Progenitor cell of endocrine pancreas (in vitro differentiated cells): ENCODE data around the gene TENT5C. TPM values are rescaled to one million over a fixed set of nuclear protein-coding genes. Genes with fewer than 3 reads are reported as not detected.
A peak's percentile ranks its signal among the peaks of the same experiment; 100 is the strongest.

Source experiments
- DNase-seq: peaks from one replicate; pipeline ENCODE4 v3.0.0; 2021; ENCODE audit warnings: low spot score; ENCODE audit not compliant: unreplicated experiment
- H3K27ac Mint-ChIP-seq: 2 replicates; pipeline ENCODE4 v1.8.0; 2021; ENCODE audit warnings: mild to moderate bottlenecking, moderate library complexity, mixed read lengths
- H3K27me3 Mint-ChIP-seq: 2 replicates; pipeline ENCODE4 v1.8.0; 2021; ENCODE audit warnings: mixed read lengths
- H3K36me3 Mint-ChIP-seq: 2 replicates; pipeline ENCODE4 v1.8.0; 2022; ENCODE audit warnings: mixed read lengths; ENCODE audit not compliant: insufficient read depth
- H3K4me1 Mint-ChIP-seq: 2 replicates; pipeline ENCODE4 v1.8.0; 2021; ENCODE audit warnings: low read depth, mixed read lengths
- H3K4me3 Mint-ChIP-seq: 2 replicates; pipeline ENCODE4 v1.8.0; 2021; ENCODE audit warnings: low read depth, mild to moderate bottlenecking, moderate library complexity, mixed read lengths
- H3K9me3 Mint-ChIP-seq: 2 replicates; pipeline ENCODE4 v1.8.0; 2021; ENCODE audit warnings: low read depth, mixed read lengths
- total RNA-seq: library from RNA; stranded (reverse); gene quantifications from 2 replicates; pipeline ENCODE4 v1.2.1, GENCODE V29; 2021
- TF ChIP-seq, protein P1 (sequence below): fragments of 200-600 bp; sonication (generic); IDR thresholded peaks from one replicate; pipeline ENCODE4 v1.5.0; 2021; ENCODE audit warnings: antibody characterized with exemption, mild to moderate bottlenecking; ENCODE audit not compliant: unreplicated experiment

Gene TENT5C
- total RNA-seq, 1 donor from 2014 or later = 13.6 TPM

DNA sequence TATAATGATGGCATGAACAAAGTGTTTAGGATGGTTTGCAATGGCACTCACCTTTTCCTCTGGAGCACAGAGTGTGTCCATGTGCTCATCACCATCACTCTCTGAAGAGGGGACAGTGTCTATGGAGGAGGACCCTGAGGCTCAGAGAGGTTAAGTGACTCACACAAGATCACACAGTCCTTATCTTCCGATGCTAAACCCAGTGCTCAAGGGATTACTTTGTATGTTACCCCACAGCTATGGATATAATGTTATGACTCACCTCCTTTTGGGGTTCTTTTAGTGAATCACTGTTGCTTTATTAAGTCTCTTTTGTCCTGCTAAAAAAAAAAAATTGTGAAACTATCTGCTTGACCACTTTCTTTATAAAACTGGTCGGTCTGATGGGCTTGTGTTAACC lies 67.6 kb downstream of the TENT5C start:
- peaks cover 33% of the 10 kb centered on the region for H3K27me3 Mint-ChIP-seq
- no peak overlapping the region for H3K4me3 Mint-ChIP-seq
- no peak for DNase-seq
- no peaks in the 10 kb centered on the region for H3K9me3 Mint-ChIP-seq
- H3K27ac Mint-ChIP-seq = no peak overlapping the region
- TF ChIP-seq, protein P1, sequence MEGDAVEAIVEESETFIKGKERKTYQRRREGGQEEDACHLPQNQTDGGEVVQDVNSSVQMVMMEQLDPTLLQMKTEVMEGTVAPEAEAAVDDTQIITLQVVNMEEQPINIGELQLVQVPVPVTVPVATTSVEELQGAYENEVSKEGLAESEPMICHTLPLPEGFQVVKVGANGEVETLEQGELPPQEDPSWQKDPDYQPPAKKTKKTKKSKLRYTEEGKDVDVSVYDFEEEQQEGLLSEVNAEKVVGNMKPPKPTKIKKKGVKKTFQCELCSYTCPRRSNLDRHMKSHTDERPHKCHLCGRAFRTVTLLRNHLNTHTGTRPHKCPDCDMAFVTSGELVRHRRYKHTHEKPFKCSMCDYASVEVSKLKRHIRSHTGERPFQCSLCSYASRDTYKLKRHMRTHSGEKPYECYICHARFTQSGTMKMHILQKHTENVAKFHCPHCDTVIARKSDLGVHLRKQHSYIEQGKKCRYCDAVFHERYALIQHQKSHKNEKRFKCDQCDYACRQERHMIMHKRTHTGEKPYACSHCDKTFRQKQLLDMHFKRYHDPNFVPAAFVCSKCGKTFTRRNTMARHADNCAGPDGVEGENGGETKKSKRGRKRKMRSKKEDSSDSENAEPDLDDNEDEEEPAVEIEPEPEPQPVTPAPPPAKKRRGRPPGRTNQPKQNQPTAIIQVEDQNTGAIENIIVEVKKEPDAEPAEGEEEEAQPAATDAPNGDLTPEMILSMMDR = no peak
- peaks cover 15% of the 10 kb centered on the region for H3K4me1 Mint-ChIP-seq
- H3K36me3 Mint-ChIP-seq = no peaks in the 10 kb centered on the region

DNA sequence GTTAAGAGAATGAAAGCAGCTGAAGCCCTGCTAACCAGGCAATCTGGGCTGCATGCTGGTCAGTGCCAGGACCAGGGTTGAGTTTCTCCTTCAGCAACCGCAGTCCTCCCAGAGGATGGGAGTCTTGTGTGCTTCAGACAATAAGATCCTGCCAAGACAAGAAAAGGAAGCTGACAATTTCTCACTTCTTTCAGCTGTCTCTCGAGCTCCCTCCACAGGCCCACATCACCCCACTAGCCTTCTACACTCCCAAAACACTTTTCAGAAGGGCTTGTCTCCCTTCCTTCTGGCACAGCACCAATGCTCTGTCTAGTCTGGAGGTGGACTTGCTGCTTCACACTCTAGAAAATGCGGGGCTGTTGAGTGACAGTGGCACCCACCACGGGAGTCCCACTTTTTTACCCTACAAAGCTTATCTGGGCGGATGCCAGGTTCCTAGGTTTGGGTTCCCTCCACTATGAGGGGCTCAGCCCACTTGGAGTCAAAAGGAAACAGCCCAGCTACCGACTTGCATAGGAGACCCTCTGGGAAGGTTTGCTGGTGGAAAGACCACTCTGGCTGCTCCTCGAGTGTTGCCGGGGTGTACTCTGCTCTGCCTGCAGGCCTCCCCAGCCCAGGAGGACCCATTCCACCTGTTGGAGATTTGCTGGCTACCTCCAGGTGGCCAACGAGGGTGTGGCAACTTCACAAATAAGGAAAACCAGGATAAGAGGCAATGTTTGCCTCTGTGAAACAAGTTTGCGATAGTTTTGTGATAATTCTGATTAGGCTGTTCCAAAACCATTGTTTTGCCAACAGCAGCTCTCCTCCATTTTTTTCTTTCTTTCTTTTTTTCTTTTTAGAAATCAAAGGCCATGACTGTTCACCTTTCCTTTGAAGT lies 68.9 kb downstream of the TENT5C start:
- no peak overlapping the region for H3K4me3 Mint-ChIP-seq
- H3K36me3 Mint-ChIP-seq = no peaks in the 10 kb centered on the region
- TF ChIP-seq, protein P1 = no peak
- DNase-seq = no peak
- H3K27me3 Mint-ChIP-seq = peaks cover 40% of the 10 kb centered on the region
- H3K4me1 Mint-ChIP-seq = peaks cover 16% of the 10 kb centered on the region
- H3K9me3 Mint-ChIP-seq = no peaks in the 10 kb centered on the region
- peak overlapping the region; percentile 16 for H3K27ac Mint-ChIP-seq

- no peak overlapping the region for H3K4me3 Mint-ChIP-seq
- TF ChIP-seq, protein P1 = no peak
- H3K9me3 Mint-ChIP-seq = no peaks in the 10 kb centered on the region
- H3K36me3 Mint-ChIP-seq = no peaks in the 10 kb centered on the region
- peaks cover 16% of the 10 kb centered on the region for H3K4me1 Mint-ChIP-seq
- peaks cover 35% of the 10 kb centered on the region for H3K27me3 Mint-ChIP-seq
- DNase-seq = no peak
- no peak overlapping the region for H3K27ac Mint-ChIP-seq
These were observed 70.1 kb downstream of the TENT5C start for GRCh38 chr1:117675907-117676430.

DNA sequence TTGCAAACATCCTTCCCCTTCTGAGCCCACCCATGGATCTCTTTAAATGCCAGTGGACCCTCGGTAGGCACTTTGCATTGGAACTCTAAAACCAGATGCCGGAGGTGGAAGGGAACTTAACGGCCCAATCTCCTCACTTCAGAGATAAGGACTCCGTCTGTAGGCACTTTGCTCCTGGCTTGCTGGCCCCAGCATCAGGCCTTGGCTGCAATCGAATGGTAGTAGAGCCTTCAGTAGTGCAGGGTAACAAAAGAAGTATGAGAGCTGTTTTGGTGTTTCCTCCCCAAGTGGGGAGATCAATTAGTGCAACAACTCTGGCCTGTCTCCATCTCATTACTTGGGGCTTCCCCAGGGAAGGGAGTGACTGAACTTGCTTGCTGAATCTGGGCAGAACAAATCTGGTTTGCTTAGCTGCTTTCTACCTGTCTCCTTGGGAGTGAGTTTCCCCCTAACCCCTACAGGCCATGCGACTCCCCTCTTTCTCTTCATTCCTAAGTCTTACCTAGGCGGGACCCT lies 70.8 kb downstream of the TENT5C start:
- TF ChIP-seq, protein P1 = no peak
- Mint-ChIP-seq H3K27ac (no peak overlapping the region), H3K4me1 (peaks cover 16% of the 10 kb centered on the region), H3K9me3 (no peaks in the 10 kb centered on the region), H3K4me3 (no peak overlapping the region), H3K36me3 (no peaks in the 10 kb centered on the region), H3K27me3 (peaks cover 37% of the 10 kb centered on the region)
- no peak for DNase-seq

Other genes starting within 250 kb of the TENT5C start
- gene MAN1A2, start 238.6 kb upstream of the TENT5C start, total RNA-seq = 66.5 and 67.7 TPM in 2 replicates